ENCODE data around the gene CSNK1D.
A peak's percentile ranks its signal among the peaks of the same experiment; 100 is the strongest.

Gene CSNK1D

GRCh38 chr17:82221341-82221902 is 52.1 kb downstream of the CSNK1D start:
- CTCF ChIA-PET = interaction anchor here (2.2 to 2.5 kb wide), 2 partner anchors 15 to 16 kb away, joined by 10 read pairs; no protein-coding TSS in a partner anchor
- Histone ChIP-seq H3K9me3 (ENCODE audit: control insufficient read depth, insufficient read depth, low read depth, low read length) (no peaks in the 10 kb centered on the region), H3K4me1 (ENCODE audit: control insufficient read depth, insufficient read depth, low read length) (no peaks in the 10 kb centered on the region), H3K36me3 (ENCODE audit: control insufficient read depth in 2 of 2, insufficient read depth in 1 of 2, low read length in 2 of 2) (no peaks in the 10 kb centered on the region), H3K27ac (ENCODE audit: extremely low read depth, low read depth, low read length) (no peak overlapping the region), H3K4me3 (ENCODE audit: low read depth, low read length) (no peak overlapping the region)
- TF ChIP-seq ZFP69B (tag by site-specific recombination; IDR thresholded peaks at IDR 0.05) (no peak), EGR2 (tag by site-specific recombination; IDR thresholded peaks at IDR 0.05; ENCODE audit: low read depth) (peak; percentile 65), ZNF830 (tag by site-specific recombination; IDR thresholded peaks at IDR 0.05; ENCODE audit: low read depth) (no peak), ZNF600 (tag by site-specific recombination; IDR thresholded peaks at IDR 0.05) (peak; percentile 56; the same call in 1 of the 2 replicates), KLF16 (tag by site-specific recombination; IDR thresholded peaks at IDR 0.05) (no peak), ZFHX2 (tag by site-specific recombination; conservative IDR thresholded peaks at IDR 0.05) (peak; percentile 41; the same call in 1 of the 2 replicates), ZNF121 (tag by site-specific recombination; IDR thresholded peaks at IDR 0.05) (peak; percentile 75; the same call in 1 of the 2 replicates)
- TF ChIP-seq, protein P1, sequence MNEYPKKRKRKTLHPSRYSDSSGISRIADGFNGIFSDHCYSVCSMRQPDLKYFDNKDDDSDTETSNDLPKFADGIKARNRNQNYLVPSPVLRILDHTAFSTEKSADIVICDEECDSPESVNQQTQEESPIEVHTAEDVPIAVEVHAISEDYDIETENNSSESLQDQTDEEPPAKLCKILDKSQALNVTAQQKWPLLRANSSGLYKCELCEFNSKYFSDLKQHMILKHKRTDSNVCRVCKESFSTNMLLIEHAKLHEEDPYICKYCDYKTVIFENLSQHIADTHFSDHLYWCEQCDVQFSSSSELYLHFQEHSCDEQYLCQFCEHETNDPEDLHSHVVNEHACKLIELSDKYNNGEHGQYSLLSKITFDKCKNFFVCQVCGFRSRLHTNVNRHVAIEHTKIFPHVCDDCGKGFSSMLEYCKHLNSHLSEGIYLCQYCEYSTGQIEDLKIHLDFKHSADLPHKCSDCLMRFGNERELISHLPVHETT (tag by site-specific recombination; IDR thresholded peaks at IDR 0.05) = no peak
- TF ChIP-seq, protein P2, sequence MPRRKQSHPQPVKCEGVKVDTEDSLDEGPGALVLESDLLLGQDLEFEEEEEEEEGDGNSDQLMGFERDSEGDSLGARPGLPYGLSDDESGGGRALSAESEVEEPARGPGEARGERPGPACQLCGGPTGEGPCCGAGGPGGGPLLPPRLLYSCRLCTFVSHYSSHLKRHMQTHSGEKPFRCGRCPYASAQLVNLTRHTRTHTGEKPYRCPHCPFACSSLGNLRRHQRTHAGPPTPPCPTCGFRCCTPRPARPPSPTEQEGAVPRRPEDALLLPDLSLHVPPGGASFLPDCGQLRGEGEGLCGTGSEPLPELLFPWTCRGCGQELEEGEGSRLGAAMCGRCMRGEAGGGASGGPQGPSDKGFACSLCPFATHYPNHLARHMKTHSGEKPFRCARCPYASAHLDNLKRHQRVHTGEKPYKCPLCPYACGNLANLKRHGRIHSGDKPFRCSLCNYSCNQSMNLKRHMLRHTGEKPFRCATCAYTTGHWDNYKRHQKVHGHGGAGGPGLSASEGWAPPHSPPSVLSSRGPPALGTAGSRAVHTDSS (tag by site-specific recombination; IDR thresholded peaks at IDR 0.05) = no peak
- POLR2A ChIA-PET = no interaction called here

DNA sequence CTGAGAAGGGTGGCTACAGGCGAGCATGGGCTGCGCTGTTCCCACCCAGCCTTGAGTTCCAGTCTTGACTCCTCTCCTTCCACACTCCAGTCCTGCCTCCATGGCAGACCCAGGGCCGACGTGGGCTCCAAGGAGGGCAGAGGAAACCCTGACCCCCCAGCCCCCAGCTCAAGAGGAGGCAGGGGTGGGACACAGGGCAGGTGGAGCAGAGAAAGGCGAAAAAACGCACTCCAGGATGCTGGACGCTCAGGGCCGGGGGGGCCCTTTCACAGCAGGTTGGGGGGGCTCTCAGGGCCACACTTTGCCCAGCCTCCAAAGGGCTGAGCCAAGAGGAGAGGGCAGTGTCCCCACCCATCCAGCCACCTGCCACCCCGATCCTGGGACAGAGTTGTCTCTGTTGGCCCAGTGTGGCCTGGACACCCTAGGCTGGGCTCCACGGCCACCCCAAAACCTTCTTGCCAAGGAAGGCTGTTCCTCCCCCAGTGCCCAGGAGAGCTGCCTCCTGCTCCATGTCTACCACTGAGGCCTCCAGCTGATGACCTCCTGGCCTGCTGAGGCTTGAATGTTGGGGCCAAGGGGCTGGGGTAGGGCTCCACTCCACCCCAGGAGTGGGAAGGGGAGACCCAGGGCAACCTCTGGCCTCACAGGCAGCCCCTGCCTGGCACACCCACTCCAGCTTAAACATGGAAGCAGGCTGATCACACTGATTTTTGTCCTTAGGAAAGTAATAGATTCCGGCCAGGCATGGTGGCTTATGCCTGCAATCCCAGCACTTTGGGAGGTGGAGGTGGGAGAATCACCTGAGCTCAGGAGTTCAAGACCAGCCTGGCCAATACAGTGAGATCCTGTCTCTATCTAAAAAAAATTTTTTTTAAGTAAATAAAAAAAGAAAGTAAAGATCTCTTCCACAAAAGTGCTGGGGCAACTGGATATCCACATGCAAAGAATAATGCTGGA is 53.5 kb downstream of the CSNK1D start:
- H3K27ac ChIP-seq (ENCODE audit: extremely low read depth, low read depth, low read length) = no peak overlapping the region
- no peak for TF ChIP-seq BCL11B (tag by site-specific recombination; IDR thresholded peaks at IDR 0.05; ENCODE audit: low read depth)
- TF ChIP-seq GLI2 (tag by site-specific recombination; IDR thresholded peaks at IDR 0.05; ENCODE audit: borderline replicate concordance, low read depth) = no peak
- no peak for TF ChIP-seq ZNF138 (tag by site-specific recombination; IDR thresholded peaks at IDR 0.05; ENCODE audit: borderline replicate concordance)
- TF ChIP-seq ZNF121 (tag by site-specific recombination; IDR thresholded peaks at IDR 0.05) = peak; percentile 21; the same call in 1 of the 2 replicates
- no peak for TF ChIP-seq ZNF626 (tag by site-specific recombination; IDR thresholded peaks at IDR 0.05)

GRCh38 chr17:82219083-82219482 is 54.4 kb downstream of the CSNK1D start:
- no peaks in the 10 kb centered on the region for H3K4me1 ChIP-seq (ENCODE audit: control insufficient read depth, insufficient read depth, low read length)
- H3K36me3 ChIP-seq (ENCODE audit: control insufficient read depth in 2 of 2, insufficient read depth in 1 of 2, low read length in 2 of 2) = no peaks in the 10 kb centered on the region
- H3K27ac ChIP-seq (ENCODE audit: extremely low read depth, low read depth, low read length) = no peak overlapping the region
- H3K9me3 ChIP-seq (ENCODE audit: control insufficient read depth, insufficient read depth, low read depth, low read length) = no peaks in the 10 kb centered on the region
- ChIA-PET POLR2A (no interaction called here), CTCF (interaction anchor here (2.5 kb wide), 1 partner anchor 13 kb away, joined by 10 read pairs; no protein-coding TSS in a partner anchor)
- TF ChIP-seq, protein P3, sequence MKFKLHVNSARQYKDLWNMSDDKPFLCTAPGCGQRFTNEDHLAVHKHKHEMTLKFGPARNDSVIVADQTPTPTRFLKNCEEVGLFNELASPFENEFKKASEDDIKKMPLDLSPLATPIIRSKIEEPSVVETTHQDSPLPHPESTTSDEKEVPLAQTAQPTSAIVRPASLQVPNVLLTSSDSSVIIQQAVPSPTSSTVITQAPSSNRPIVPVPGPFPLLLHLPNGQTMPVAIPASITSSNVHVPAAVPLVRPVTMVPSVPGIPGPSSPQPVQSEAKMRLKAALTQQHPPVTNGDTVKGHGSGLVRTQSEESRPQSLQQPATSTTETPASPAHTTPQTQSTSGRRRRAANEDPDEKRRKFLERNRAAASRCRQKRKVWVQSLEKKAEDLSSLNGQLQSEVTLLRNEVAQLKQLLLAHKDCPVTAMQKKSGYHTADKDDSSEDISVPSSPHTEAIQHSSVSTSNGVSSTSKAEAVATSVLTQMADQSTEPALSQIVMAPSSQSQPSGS (tag by site-specific recombination; IDR thresholded peaks at IDR 0.05; ENCODE audit: low read depth) = no peak
- TF ChIP-seq BCL11B (tag by site-specific recombination; IDR thresholded peaks at IDR 0.05; ENCODE audit: low read depth) (no peak), GLI2 (tag by site-specific recombination; IDR thresholded peaks at IDR 0.05; ENCODE audit: borderline replicate concordance, low read depth) (no peak), TCF7L2 (IDR thresholded peaks at IDR 0.05; ENCODE audit: borderline replicate concordance, low read depth, low read length) (no peak), SALL2 (tag by site-specific recombination; IDR thresholded peaks at IDR 0.05; ENCODE audit: borderline replicate concordance) (no peak), GLIS2 (tag by site-specific recombination; IDR thresholded peaks at IDR 0.05) (peak; percentile 40; the same call in 1 of the 2 replicates)
- no peak overlapping the region for H3K4me3 ChIP-seq (ENCODE audit: low read depth, low read length)

More for the DNA sequence above, 53.5 kb downstream of the CSNK1D start:
- ChIA-PET CTCF (interaction anchor here (2.2 to 2.5 kb wide), 2 partner anchors 14 to 16 kb away, joined by 10 read pairs; no protein-coding TSS in a partner anchor), POLR2A (no interaction called here)
- Histone ChIP-seq H3K9me3 (ENCODE audit: control insufficient read depth, insufficient read depth, low read depth, low read length) (no peaks in the 10 kb centered on the region), H3K4me3 (ENCODE audit: low read depth, low read length) (no peak overlapping the region), H3K4me1 (ENCODE audit: control insufficient read depth, insufficient read depth, low read length) (no peaks in the 10 kb centered on the region), H3K36me3 (ENCODE audit: control insufficient read depth in 2 of 2, insufficient read depth in 1 of 2, low read length in 2 of 2) (no peaks in the 10 kb centered on the region)
